Keratinocyte (primary cell): ENCODE data around the gene MVB12B. TPM values are rescaled to one million over a fixed set of nuclear protein-coding genes. Genes with fewer than 3 reads are reported as not detected.

Experiments used
- DNase-seq: peaks from one replicate; pipeline ENCODE4 v3.0.0-alpha.2; 2011; ENCODE audit warnings: low read depth, missing footprints, low spot score
- FAIRE-seq: peaks from 2 replicates; lab custom pipeline; 2011; peaks lifted over from hg19 to GRCh38; lab: Jason Lieb, UNC
- H2AFZ ChIP-seq: 2 replicates; pipeline ENCODE4 v1.6.0; 2012; ENCODE audit warnings: low read length, control low read depth, inconsistent platforms; ENCODE audit not compliant: control insufficient read depth
- H3K27ac ChIP-seq: 2 replicates; pipeline ENCODE4 v1.5.1; 2011; ENCODE audit warnings: low read length; ENCODE audit not compliant: control insufficient read depth, insufficient read depth
- H3K27me3 ChIP-seq: 3 replicates; pipeline ENCODE4 v1.6.0; 2011; ENCODE audit warnings: low read length; ENCODE audit not compliant: control insufficient read depth, insufficient read depth; ENCODE audit errors: extremely low read depth
- H3K36me3 ChIP-seq, 2 experiments: 2 replicates in 1 of 2; 3 replicates in 1 of 2; pipeline ENCODE4 v1.5.1; 2011; ENCODE audit warnings: low read length in 2 of 2, mild to moderate bottlenecking in 1 of 2; ENCODE audit not compliant: control insufficient read depth in 2 of 2, insufficient read depth in 2 of 2; ENCODE audit errors: extremely low read depth in 1 of 2
- H3K4me1 ChIP-seq: 3 replicates; pipeline ENCODE4 v1.5.1; 2011; ENCODE audit warnings: low read length; ENCODE audit not compliant: control insufficient read depth, insufficient read depth; ENCODE audit errors: extremely low read depth
- H3K4me2 ChIP-seq: 3 replicates; pipeline ENCODE4 v1.6.0; 2011; ENCODE audit warnings: low read depth, low read length; ENCODE audit not compliant: control insufficient read depth, insufficient read depth; ENCODE audit errors: extremely low read depth
- H3K4me3 ChIP-seq, 3 experiments: fragments of 200-600 bp in 1 of 3; sonication (generic) in 1 of 3; 2 replicates in 2 of 3; 3 replicates in 1 of 3; pipeline ENCODE4 v1.5.1; 2011 to 2016; ENCODE audit warnings: low read length in 3 of 3, mild to moderate bottlenecking in 3 of 3, control low read depth in 2 of 3, inconsistent platforms in 1 of 3, low read depth in 1 of 3, mixed read lengths in 1 of 3, mixed run types in 1 of 3, moderate library complexity in 1 of 3; ENCODE audit not compliant: control insufficient read depth in 2 of 3, insufficient read depth in 2 of 3; ENCODE audit errors: extremely low read depth in 1 of 3
- H3K79me2 ChIP-seq: 2 replicates; pipeline ENCODE4 v1.6.0; 2012; ENCODE audit warnings: low read length; ENCODE audit not compliant: control insufficient read depth, insufficient read depth
- H3K9ac ChIP-seq: 3 replicates; pipeline ENCODE4 v1.6.0; 2011; ENCODE audit warnings: low read length; ENCODE audit not compliant: control insufficient read depth, insufficient read depth; ENCODE audit errors: extremely low read depth
- H3K9me1 ChIP-seq: 3 replicates; pipeline ENCODE4 v1.6.0; 2011; ENCODE audit warnings: low read length; ENCODE audit not compliant: control insufficient read depth, insufficient read depth; ENCODE audit errors: extremely low read depth
- H3K9me3 ChIP-seq: 2 replicates; pipeline ENCODE4 v1.5.1; 2012; ENCODE audit warnings: low read depth, low read length; ENCODE audit not compliant: control insufficient read depth
- H4K20me1 ChIP-seq: 3 replicates; pipeline ENCODE4 v1.6.0; 2011; ENCODE audit warnings: low read length; ENCODE audit not compliant: control insufficient read depth, insufficient read depth; ENCODE audit errors: extremely low read depth
- CTCF ChIP-seq, 3 experiments: IDR thresholded peaks in 1 of 3; conservative IDR thresholded peaks in 1 of 3; optimal IDR thresholded peaks in 1 of 3; 2 replicates in 2 of 3; 3 replicates in 1 of 3; pipeline versions ENCODE3 to v1.5.1; 2011; ENCODE audit warnings: low read length in 3 of 3, mild to moderate bottlenecking in 3 of 3, moderate library complexity in 2 of 3, control low read depth in 1 of 3, inconsistent platforms in 1 of 3; ENCODE audit not compliant: insufficient read depth in 2 of 3; ENCODE audit errors: extremely low read depth in 1 of 3
- EZH2 ChIP-seq: IDR thresholded peaks from one replicate; pipeline ENCODE4 v1.6.1; 2012; ENCODE audit warnings: inconsistent platforms, mild to moderate bottlenecking, low read length, moderate library complexity
- dilution Hi-C: fragments of 300-500 bp; cut with MboI; formaldehyde crosslinking; loops from one replicate; pipeline ENCODE4 v1.7.0; 2020; ENCODE audit warnings: low sequenced_read_pairs; ENCODE audit not compliant: extremely low pct_ligation_motif_present
- polyA plus RNA-seq, 5 experiments: library from polyadenylated mRNA; depleted of rRNA in 3 of 5; stranded (reverse) in 3 of 5; stranded (forward) in 1 of 5; unstranded in 1 of 5; fragments of >200 nt; gene quantifications; 1 replicate in 1 of 5; 2 replicates in 3 of 5; 3 replicates in 1 of 5; pipeline versions ENCODE4 v1.2.1 to v1.2.3, GENCODE V29; 2011 to 2012; ENCODE audit warnings: missing spikeins in 2 of 5, low read depth in 1 of 5, low replicate concordance in 1 of 5

Gene MVB12B
- polyA plus RNA-seq, 1 donor (not counting 4 experiments of a cell fraction or from before 2014, with no cell fraction given) = 1.2 TPM

GRCh38 chr9:126490214-126490631 is 163.6 kb downstream of the MVB12B start:
- DNase-seq (no peak), FAIRE-seq (no peak)
- no peaks in the 10 kb centered on the region for H3K4me1 ChIP-seq
- no peaks in the 10 kb centered on the region for H3K9me1 ChIP-seq
- no peaks in the 10 kb centered on the region for H3K9me3 ChIP-seq
- H3K27me3 ChIP-seq = no peaks in the 10 kb centered on the region
- no peak overlapping the region for H3K4me2 ChIP-seq
- dilution Hi-C loops = no loop called here
- H3K27ac ChIP-seq = no peak overlapping the region
- H3K79me2 ChIP-seq = no peaks in the 10 kb centered on the region
- H4K20me1 ChIP-seq = no peaks in the 10 kb centered on the region
- TF ChIP-seq EZH2 (no peak), CTCF (optimal IDR thresholded peaks at IDR 0.05 in 1 of 3, IDR thresholded peaks at IDR 0.05 in 1 of 3, conservative IDR thresholded peaks at IDR 0.05 in 1 of 3; ENCODE audit: extremely low read depth in 1 of 3, insufficient read depth in 2 of 3, low read length in 3 of 3) (no peak)
- H3K36me3 ChIP-seq = no peaks in the 10 kb centered on the region
- no peak overlapping the region for H3K4me3 ChIP-seq
- H3K9ac ChIP-seq = no peak overlapping the region
- no peak overlapping the region for H2AFZ ChIP-seq

- no peak for TF ChIP-seq EZH2
- peak; percentile 77 to 85 (median 79) for TF ChIP-seq CTCF (optimal IDR thresholded peaks at IDR 0.05 in 1 of 3, IDR thresholded peaks at IDR 0.05 in 1 of 3, conservative IDR thresholded peaks at IDR 0.05 in 1 of 3; ENCODE audit: extremely low read depth in 1 of 3, insufficient read depth in 2 of 3, low read length in 3 of 3)
- dilution Hi-C loops = no loop called here
- peak; percentile 81 for FAIRE-seq
Measured at GRCh38 chr9:126490871-126491567, 164.4 kb downstream of the MVB12B start.

More at GRCh38 chr9:126490871-126491567, 164.4 kb downstream of the MVB12B start:
- Histone ChIP-seq H3K4me2 (no peak overlapping the region), H3K9me1 (no peaks in the 10 kb centered on the region), H3K4me3 (no peak overlapping the region), H3K9ac (no peak overlapping the region), H4K20me1 (no peaks in the 10 kb centered on the region), H3K4me1 (no peaks in the 10 kb centered on the region), H3K79me2 (no peaks in the 10 kb centered on the region), H3K9me3 (no peaks in the 10 kb centered on the region), H3K27ac (no peak overlapping the region), H3K27me3 (no peaks in the 10 kb centered on the region), H2AFZ (no peak overlapping the region), H3K36me3 (no peaks in the 10 kb centered on the region)
- no peak for DNase-seq
